Fibroblast of lung (primary cell): ENCODE measurements around the gene RASA3. TPM values are rescaled to one million over a fixed set of nuclear protein-coding genes. Genes with fewer than 3 reads are reported as not detected.

ENCODE experiments used
- DNase-seq, 2 donors: peaks; one replicate each; pipeline versions ENCODE4 v3.0.0 to v3.0.0-alpha.2; 2010; ENCODE audit warnings: low read depth in 2 of 2
- H2AFZ ChIP-seq: 2 replicates; pipeline ENCODE4 v1.5.1; 2012; ENCODE audit warnings: low read length, control low read depth, inconsistent platforms
- H3K27ac ChIP-seq: 2 replicates; pipeline ENCODE4 v1.5.1; 2011; ENCODE audit warnings: low read length, control low read depth; ENCODE audit not compliant: insufficient read depth
- H3K27me3 ChIP-seq: 2 replicates; pipeline ENCODE4 v1.5.1; 2011; ENCODE audit warnings: mild to moderate bottlenecking, low read length; ENCODE audit not compliant: control insufficient read depth, insufficient read depth
- H3K36me3 ChIP-seq: 2 replicates; pipeline ENCODE4 v1.5.1; 2011; ENCODE audit warnings: low read length; ENCODE audit not compliant: control insufficient read depth, insufficient read depth
- H3K4me1 ChIP-seq: 2 replicates; pipeline ENCODE4 v1.5.1; 2011; ENCODE audit warnings: low read length; ENCODE audit not compliant: control insufficient read depth, insufficient read depth; ENCODE audit errors: extremely low read depth
- H3K4me2 ChIP-seq: 2 replicates; pipeline ENCODE4 v1.5.1; 2011; ENCODE audit warnings: low read length, control low read depth; ENCODE audit not compliant: insufficient read depth; ENCODE audit errors: extremely low read depth
- H3K4me3 ChIP-seq, 4 experiments: fragments of 200-600 bp in 1 of 4; sonication (generic) in 1 of 4; replicated peaks in 1 of 4; 2 replicates each; pipeline ENCODE4 v1.5.1; 2011 to 2016; ENCODE audit warnings: low read length in 4 of 4, low read depth in 3 of 4, mild to moderate bottlenecking in 3 of 4, control low read depth in 2 of 4, inconsistent platforms in 1 of 4, mixed read lengths in 1 of 4; ENCODE audit not compliant: insufficient read depth in 1 of 4; ENCODE audit errors: control extremely low read depth in 1 of 4
- H3K79me2 ChIP-seq: 2 replicates; pipeline ENCODE4 v1.5.1; 2012; ENCODE audit warnings: mild to moderate bottlenecking, low read length, inconsistent platforms; ENCODE audit not compliant: control insufficient read depth, insufficient read depth
- H3K9ac ChIP-seq: 2 replicates; pipeline ENCODE4 v1.5.1; 2011; ENCODE audit warnings: mild to moderate bottlenecking, low read length, control low read depth; ENCODE audit not compliant: insufficient read depth
- H3K9me3 ChIP-seq: 2 replicates; pipeline ENCODE4 v1.5.1; 2012; ENCODE audit warnings: low read depth, low read length; ENCODE audit not compliant: control insufficient read depth, insufficient read depth
- H4K20me1 ChIP-seq: 2 replicates; pipeline ENCODE4 v1.5.1; 2011; ENCODE audit warnings: low read length; ENCODE audit not compliant: control insufficient read depth, insufficient read depth; ENCODE audit errors: extremely low read depth
- EZH2 ChIP-seq: IDR thresholded peaks from 2 replicates; pipeline ENCODE4 v1.5.1; 2012; ENCODE audit warnings: low read length, control low read depth, mild to moderate bottlenecking; ENCODE audit errors: missing control alignments
- polyA plus RNA-seq, 2 donors: library from polyadenylated mRNA; depleted of rRNA in 1 of 2; stranded (reverse) in 1 of 2; unstranded in 1 of 2; fragments of >200 nt; gene quantifications; 2 replicates each; pipeline ENCODE4 v1.2.1, GENCODE V29; 2011 to 2012; ENCODE audit warnings: missing spikeins in 1 of 2
- total RNA-seq: library from RNA; depleted of rRNA; stranded (reverse); fragments of >200 nt; gene quantifications from 2 replicates; pipeline ENCODE4 v1.2.1, GENCODE V29; 2014
- TF ChIP-seq, protein P1 (sequence below), 2 donors: IDR thresholded peaks in 1 of 2; conservative IDR thresholded peaks in 1 of 2; 1 replicate in 1 of 2; 2 replicates in 1 of 2; pipeline ENCODE4 v1.5.1; 2011 to 2012; ENCODE audit warnings: low read length in 2 of 2, control low read depth in 1 of 2, inconsistent platforms in 1 of 2, low read depth in 1 of 2, mild to moderate bottlenecking in 1 of 2

RASA3 gene
- total and polyA plus RNA-seq, 2 donors (not counting 1 experiment from before 2014, with no cell fraction given), result 26.6 to 31.1 TPM

GRCh38 chr13:114035583-114036531 is 96.6 kb downstream of the RASA3 start:
- Histone ChIP-seq H3K4me1 (peaks cover 41% of the 10 kb centered on the region), H2AFZ (no peak overlapping the region), H3K9ac (peak overlapping the region; percentile 46), H3K9me3 (no peaks in the 10 kb centered on the region), H3K4me3 (no peak overlapping the region), H3K27me3 (no peaks in the 10 kb centered on the region), H3K79me2 (peaks cover 89% of the 10 kb centered on the region), H3K4me2 (peak overlapping the region; percentile 76), H3K36me3 (peaks cover 19% of the 10 kb centered on the region), H3K27ac (peak overlapping the region; percentile 83), H4K20me1 (no peaks in the 10 kb centered on the region)
- DNase-seq, result peak; percentile 41 to 59
- TF ChIP-seq, protein P1, sequence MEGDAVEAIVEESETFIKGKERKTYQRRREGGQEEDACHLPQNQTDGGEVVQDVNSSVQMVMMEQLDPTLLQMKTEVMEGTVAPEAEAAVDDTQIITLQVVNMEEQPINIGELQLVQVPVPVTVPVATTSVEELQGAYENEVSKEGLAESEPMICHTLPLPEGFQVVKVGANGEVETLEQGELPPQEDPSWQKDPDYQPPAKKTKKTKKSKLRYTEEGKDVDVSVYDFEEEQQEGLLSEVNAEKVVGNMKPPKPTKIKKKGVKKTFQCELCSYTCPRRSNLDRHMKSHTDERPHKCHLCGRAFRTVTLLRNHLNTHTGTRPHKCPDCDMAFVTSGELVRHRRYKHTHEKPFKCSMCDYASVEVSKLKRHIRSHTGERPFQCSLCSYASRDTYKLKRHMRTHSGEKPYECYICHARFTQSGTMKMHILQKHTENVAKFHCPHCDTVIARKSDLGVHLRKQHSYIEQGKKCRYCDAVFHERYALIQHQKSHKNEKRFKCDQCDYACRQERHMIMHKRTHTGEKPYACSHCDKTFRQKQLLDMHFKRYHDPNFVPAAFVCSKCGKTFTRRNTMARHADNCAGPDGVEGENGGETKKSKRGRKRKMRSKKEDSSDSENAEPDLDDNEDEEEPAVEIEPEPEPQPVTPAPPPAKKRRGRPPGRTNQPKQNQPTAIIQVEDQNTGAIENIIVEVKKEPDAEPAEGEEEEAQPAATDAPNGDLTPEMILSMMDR (conservative IDR thresholded peaks at IDR 0.05 in 1 of 2, IDR thresholded peaks at IDR 0.05 in 1 of 2; ENCODE audit: low read depth in 1 of 2, low read length in 2 of 2), result no peak
- TF ChIP-seq EZH2, result no peak

DNA sequence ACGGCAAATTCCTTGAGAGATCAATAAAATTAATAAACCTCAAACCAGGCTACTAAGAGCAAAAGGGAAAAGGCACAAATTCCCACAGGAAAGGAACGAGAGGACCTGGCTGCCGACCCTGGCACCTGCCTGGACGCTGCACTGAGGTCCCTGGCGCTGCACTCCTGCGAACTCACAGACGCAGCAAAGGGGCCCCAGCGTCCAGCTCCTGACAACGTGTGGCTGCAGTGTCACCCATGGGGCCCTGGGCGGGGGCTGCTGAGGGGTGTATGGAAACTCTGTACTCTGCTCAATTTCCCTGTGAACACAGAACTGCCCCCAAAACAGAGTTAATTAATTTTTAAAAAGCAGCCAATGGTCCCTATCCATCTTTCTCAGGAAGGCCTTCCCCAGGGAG is 97.2 kb downstream of the RASA3 start:
- Histone ChIP-seq H3K27me3 (no peaks in the 10 kb centered on the region), H3K27ac (peak overlapping the region; percentile 83), H4K20me1 (no peaks in the 10 kb centered on the region), H3K9ac (peak overlapping the region; percentile 24), H3K9me3 (no peaks in the 10 kb centered on the region), H3K79me2 (peaks cover 91% of the 10 kb centered on the region), H3K36me3 (peaks cover 17% of the 10 kb centered on the region), H3K4me1 (peaks cover 41% of the 10 kb centered on the region), H3K4me3 (no peak overlapping the region), H3K4me2 (peak overlapping the region; percentile 77), H2AFZ (no peak overlapping the region)
- no peak for TF ChIP-seq EZH2
- TF ChIP-seq, protein P1 (conservative IDR thresholded peaks at IDR 0.05 in 1 of 2, IDR thresholded peaks at IDR 0.05 in 1 of 2; ENCODE audit: low read depth in 1 of 2, low read length in 2 of 2), result no peak
- DNase-seq, result no peak

DNA sequence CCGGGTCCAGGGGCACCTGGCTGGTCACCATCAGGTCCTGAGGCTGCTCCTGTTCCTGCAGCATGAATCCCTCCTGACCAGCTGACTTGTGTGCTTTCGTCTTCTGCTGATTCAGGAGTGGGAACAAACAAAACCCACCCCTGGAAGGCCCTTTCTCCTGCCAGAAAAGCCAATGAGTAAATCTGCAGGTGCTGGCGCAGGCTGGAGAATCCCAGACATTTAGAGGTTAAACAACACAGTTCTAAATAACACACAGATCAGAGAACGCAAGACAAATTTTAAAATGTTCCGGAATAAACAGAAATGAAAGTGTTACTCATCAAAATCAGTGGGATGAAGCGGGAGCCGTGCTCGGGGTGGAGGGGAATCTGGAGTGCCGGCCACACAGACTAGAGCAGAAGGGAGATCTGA is 97.9 kb downstream of the RASA3 start:
- Histone ChIP-seq H3K9ac (peak overlapping the region; percentile 36), H4K20me1 (no peaks in the 10 kb centered on the region)

More for the DNA sequence above, 97.9 kb downstream of the RASA3 start:
- H3K36me3 ChIP-seq, result peaks cover 21% of the 10 kb centered on the region
- H3K4me3 ChIP-seq, result peak overlapping the region in 3 of 4 experiments; percentile 3 to 30 (median 10)
- peaks cover 91% of the 10 kb centered on the region for H3K79me2 ChIP-seq
- peaks cover 41% of the 10 kb centered on the region for H3K4me1 ChIP-seq
- no peaks in the 10 kb centered on the region for H3K27me3 ChIP-seq
- H3K27ac ChIP-seq, result peak overlapping the region; percentile 83
- H3K4me2 ChIP-seq, result peak overlapping the region; percentile 77
- no peak overlapping the region for H2AFZ ChIP-seq
- TF ChIP-seq, protein P1 (conservative IDR thresholded peaks at IDR 0.05 in 1 of 2, IDR thresholded peaks at IDR 0.05 in 1 of 2; ENCODE audit: low read depth in 1 of 2, low read length in 2 of 2), result no peak
- H3K9me3 ChIP-seq, result no peaks in the 10 kb centered on the region
- DNase-seq, result peak; percentile 57 to 70
